Transverse colon (tissue), 4 donors: ENCODE data around the gene CCDC15.

Source experiments
- CTCF ChIP-seq, 5 experiments: fragments of 200-600 bp in 3 of 5; fragments of 450-650 bp in 2 of 5; sonication (generic) in 3 of 5; IDR thresholded peaks; 1 replicate in 2 of 5; 2 replicates in 3 of 5; pipeline ENCODE4 v1.5.1; 2016 to 2017; ENCODE audit warnings: antibody characterized with exemption in 5 of 5, inconsistent platforms in 3 of 5, mild to moderate bottlenecking in 2 of 5, moderate library complexity in 1 of 5
- EP300 ChIP-seq: sonication (generic); formaldehyde crosslinking; IDR thresholded peaks from one replicate; pipeline ENCODE4 v1.6.1; 2017; ENCODE audit warnings: antibody characterized with exemption, low read depth
- POLR2A ChIP-seq: fragments of 450-650 bp; IDR thresholded peaks from one replicate; pipeline ENCODE4 v1.6.1; 2016; ENCODE audit warnings: antibody characterized with exemption, mild to moderate bottlenecking, moderate library complexity
- POLR2AphosphoS5 ChIP-seq, 3 donors: sonication (generic); formaldehyde crosslinking; IDR thresholded peaks; one replicate each; pipeline ENCODE4 v1.6.1; 2016; ENCODE audit warnings: antibody characterized with exemption in 3 of 3

- TF ChIP-seq CTCF (IDR thresholded peaks at IDR 0.05): no peak
- TF ChIP-seq POLR2AphosphoS5 (IDR thresholded peaks at IDR 0.05): no peak
- TF ChIP-seq POLR2A: no peak
- no peak for TF ChIP-seq EP300
These were observed 120.7 kb downstream of the CCDC15 start for GRCh38 chr11:125074511-125075241.
